ENCODE data around the gene MPI. TPM values are rescaled to one million over a fixed set of nuclear protein-coding genes. Genes with fewer than 3 reads are reported as not detected.

MPI gene
- total and polyA plus RNA-seq, 2 experiments from 2014 or later, result 18.0 to 74.2 TPM

- H3K9me3 Mint-ChIP-seq, result peaks cover 6% of the 10 kb centered on the region; the same call in 2 of the 3 replicates
- H3K4me3 ChIP-seq, result no peak overlapping the region
- no peak overlapping the region for H3K4me2 ChIP-seq
- TF ChIP-seq ETS1 (IDR thresholded peaks at IDR 0.05), result no peak
- TF ChIP-seq CTCF (conservative IDR thresholded peaks at IDR 0.05; ENCODE audit: low read depth in 2 of 2), result no peak
- no peak overlapping the region for H3K27ac ChIP-seq (ENCODE audit: low read depth)
- H3K9me2 ChIP-seq (ENCODE audit: insufficient read depth), result no peaks in the 10 kb centered on the region
- H2AFZ ChIP-seq, result no peak overlapping the region
- no peak for DNase-seq (ENCODE audit: low spot score)
- H3K36me3 ChIP-seq (ENCODE audit: insufficient read depth), result peaks cover 12% of the 10 kb centered on the region
- no peaks in the 10 kb centered on the region; the same call in 1 of the 2 replicates for H4K20me1 ChIP-seq (replicated peaks; ENCODE audit: insufficient read depth)
- peaks cover 7% of the 10 kb centered on the region for H3K27me3 Mint-ChIP-seq (ENCODE audit: insufficient read depth, low read depth, poor library complexity)
- 0 out of 2 replicates have a peak, but pooled peaks cover 5% of the 10 kb centered on the region for H3F3A ChIP-seq (replicated peaks; ENCODE audit: low read depth)
- no peak overlapping the region for H3K27ac Mint-ChIP-seq
- peaks cover 16% of the 10 kb centered on the region for H3K4me1 Mint-ChIP-seq
- H3K27me3 ChIP-seq (ENCODE audit: insufficient read depth), result no peaks in the 10 kb centered on the region
- no peak for ATAC-seq
- peaks cover 56% of the 10 kb centered on the region for H3K36me3 Mint-ChIP-seq (ENCODE audit: low read depth)
- H3K4me1 ChIP-seq (ENCODE audit: insufficient read depth), result peaks cover 6% of the 10 kb centered on the region
- H3K79me2 ChIP-seq (replicated peaks; ENCODE audit: insufficient read depth), result peaks cover 13% of the 10 kb centered on the region
- H3K4me3 Mint-ChIP-seq, result no peak overlapping the region
These were observed 18.8 kb downstream of the MPI start for GRCh38 chr15:74908635-74909034.

- no peaks in the 10 kb centered on the region for H3K27me3 ChIP-seq (ENCODE audit: insufficient read depth)
- DNase-seq (ENCODE audit: low spot score) (no peak), ATAC-seq (no peak)
- no peak overlapping the region for H2AFZ ChIP-seq
- H3K9me2 ChIP-seq (ENCODE audit: insufficient read depth), result no peaks in the 10 kb centered on the region
- H3F3A ChIP-seq (replicated peaks; ENCODE audit: low read depth), result 0 out of 2 replicates have a peak, but pooled peaks cover 5% of the 10 kb centered on the region
- H3K4me1 Mint-ChIP-seq, result no peaks in the 10 kb centered on the region
- H3K79me2 ChIP-seq (replicated peaks; ENCODE audit: insufficient read depth), result 0 out of 2 replicates have a peak, but pooled peaks cover 3% of the 10 kb centered on the region
- no peak overlapping the region for H3K4me3 ChIP-seq
- no peak overlapping the region for H3K4me3 Mint-ChIP-seq
- H3K4me1 ChIP-seq (ENCODE audit: insufficient read depth), result no peaks in the 10 kb centered on the region
- H3K9me3 Mint-ChIP-seq, result peaks cover 6% of the 10 kb centered on the region; the same call in 2 of the 3 replicates
- peaks cover 3% of the 10 kb centered on the region for H3K27me3 Mint-ChIP-seq (ENCODE audit: insufficient read depth, low read depth, poor library complexity)
- H3K36me3 Mint-ChIP-seq (ENCODE audit: low read depth), result peaks cover 66% of the 10 kb centered on the region
- H4K20me1 ChIP-seq (replicated peaks; ENCODE audit: insufficient read depth), result no peaks in the 10 kb centered on the region; the same call in 1 of the 2 replicates
- no peak overlapping the region for H3K27ac Mint-ChIP-seq
- no peak overlapping the region for H3K4me2 ChIP-seq
- H3K36me3 ChIP-seq (ENCODE audit: insufficient read depth), result peaks cover 16% of the 10 kb centered on the region
- H3K27ac ChIP-seq (ENCODE audit: low read depth), result no peak overlapping the region
- TF ChIP-seq REST (IDR thresholded peaks at IDR 0.05; ENCODE audit: unreplicated experiment), result no peak
- TF ChIP-seq JUNB (IDR thresholded peaks at IDR 0.05; ENCODE audit: unreplicated experiment), result no peak
- TF ChIP-seq ZNF114 (CRISPR knock-in tag; IDR thresholded peaks at IDR 0.05), result no peak
- TF ChIP-seq, protein P1, sequence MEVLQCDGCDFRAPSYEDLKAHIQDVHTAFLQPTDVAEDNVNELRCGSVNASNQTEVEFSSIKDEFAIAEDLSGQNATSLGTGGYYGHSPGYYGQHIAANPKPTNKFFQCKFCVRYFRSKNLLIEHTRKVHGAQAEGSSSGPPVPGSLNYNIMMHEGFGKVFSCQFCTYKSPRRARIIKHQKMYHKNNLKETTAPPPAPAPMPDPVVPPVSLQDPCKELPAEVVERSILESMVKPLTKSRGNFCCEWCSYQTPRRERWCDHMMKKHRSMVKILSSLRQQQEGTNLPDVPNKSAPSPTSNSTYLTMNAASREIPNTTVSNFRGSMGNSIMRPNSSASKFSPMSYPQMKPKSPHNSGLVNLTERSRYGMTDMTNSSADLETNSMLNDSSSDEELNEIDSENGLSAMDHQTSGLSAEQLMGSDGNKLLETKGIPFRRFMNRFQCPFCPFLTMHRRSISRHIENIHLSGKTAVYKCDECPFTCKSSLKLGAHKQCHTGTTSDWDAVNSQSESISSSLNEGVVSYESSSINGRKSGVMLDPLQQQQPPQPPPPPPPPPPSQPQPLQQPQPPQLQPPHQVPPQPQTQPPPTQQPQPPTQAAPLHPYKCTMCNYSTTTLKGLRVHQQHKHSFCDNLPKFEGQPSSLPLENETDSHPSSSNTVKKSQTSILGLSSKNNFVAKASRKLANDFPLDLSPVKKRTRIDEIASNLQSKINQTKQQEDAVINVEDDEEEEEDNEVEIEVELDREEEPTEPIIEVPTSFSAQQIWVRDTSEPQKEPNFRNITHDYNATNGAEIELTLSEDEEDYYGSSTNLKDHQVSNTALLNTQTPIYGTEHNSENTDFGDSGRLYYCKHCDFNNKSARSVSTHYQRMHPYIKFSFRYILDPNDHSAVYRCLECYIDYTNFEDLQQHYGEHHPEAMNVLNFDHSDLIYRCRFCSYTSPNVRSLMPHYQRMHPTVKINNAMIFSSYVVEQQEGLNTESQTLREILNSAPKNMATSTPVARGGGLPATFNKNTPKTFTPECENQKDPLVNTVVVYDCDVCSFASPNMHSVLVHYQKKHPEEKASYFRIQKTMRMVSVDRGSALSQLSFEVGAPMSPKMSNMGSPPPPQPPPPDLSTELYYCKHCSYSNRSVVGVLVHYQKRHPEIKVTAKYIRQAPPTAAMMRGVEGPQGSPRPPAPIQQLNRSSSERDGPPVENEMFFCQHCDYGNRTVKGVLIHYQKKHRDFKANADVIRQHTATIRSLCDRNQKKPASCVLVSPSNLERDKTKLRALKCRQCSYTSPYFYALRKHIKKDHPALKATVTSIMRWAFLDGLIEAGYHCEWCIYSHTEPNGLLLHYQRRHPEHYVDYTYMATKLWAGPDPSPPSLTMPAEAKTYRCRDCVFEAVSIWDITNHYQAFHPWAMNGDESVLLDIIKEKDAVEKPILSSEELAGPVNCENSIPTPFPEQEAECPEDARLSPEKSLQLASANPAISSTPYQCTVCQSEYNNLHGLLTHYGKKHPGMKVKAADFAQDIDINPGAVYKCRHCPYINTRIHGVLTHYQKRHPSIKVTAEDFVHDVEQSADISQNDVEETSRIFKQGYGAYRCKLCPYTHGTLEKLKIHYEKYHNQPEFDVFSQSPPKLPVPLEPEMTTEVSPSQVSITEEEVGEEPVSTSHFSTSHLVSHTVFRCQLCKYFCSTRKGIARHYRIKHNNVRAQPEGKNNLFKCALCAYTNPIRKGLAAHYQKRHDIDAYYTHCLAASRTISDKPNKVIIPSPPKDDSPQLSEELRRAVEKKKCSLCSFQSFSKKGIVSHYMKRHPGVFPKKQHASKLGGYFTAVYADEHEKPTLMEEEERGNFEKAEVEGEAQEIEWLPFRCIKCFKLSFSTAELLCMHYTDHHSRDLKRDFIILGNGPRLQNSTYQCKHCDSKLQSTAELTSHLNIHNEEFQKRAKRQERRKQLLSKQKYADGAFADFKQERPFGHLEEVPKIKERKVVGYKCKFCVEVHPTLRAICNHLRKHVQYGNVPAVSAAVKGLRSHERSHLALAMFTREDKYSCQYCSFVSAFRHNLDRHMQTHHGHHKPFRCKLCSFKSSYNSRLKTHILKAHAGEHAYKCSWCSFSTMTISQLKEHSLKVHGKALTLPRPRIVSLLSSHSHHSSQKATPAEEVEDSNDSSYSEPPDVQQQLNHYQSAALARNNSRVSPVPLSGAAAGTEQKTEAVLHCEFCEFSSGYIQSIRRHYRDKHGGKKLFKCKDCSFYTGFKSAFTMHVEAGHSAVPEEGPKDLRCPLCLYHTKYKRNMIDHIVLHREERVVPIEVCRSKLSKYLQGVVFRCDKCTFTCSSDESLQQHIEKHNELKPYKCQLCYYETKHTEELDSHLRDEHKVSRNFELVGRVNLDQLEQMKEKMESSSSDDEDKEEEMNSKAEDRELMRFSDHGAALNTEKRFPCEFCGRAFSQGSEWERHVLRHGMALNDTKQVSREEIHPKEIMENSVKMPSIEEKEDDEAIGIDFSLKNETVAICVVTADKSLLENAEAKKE (CRISPR knock-in tag; IDR thresholded peaks at IDR 0.05), result no peak
- no peak for TF ChIP-seq ZNF331 (CRISPR knock-in tag; IDR thresholded peaks at IDR 0.05; ENCODE audit: low read depth)
- TF ChIP-seq STAT1 (IDR thresholded peaks at IDR 0.05; ENCODE audit: unreplicated experiment), result no peak
- no peak for TF ChIP-seq CREB1 (CRISPR knock-in tag; IDR thresholded peaks at IDR 0.05; ENCODE audit: low read depth)
- TF ChIP-seq POLR2AphosphoS5 (IDR thresholded peaks at IDR 0.05; ENCODE audit: low read depth), result no peak
These were observed 23.2 kb downstream of the MPI start for GRCh38 chr15:74913041-74913440.

Measured in GM23338 (cell line).